ENCODE data around the gene PXDC1. TPM values are rescaled to one million over a fixed set of nuclear protein-coding genes. Genes with fewer than 3 reads are reported as not detected.

The PXDC1 gene
- total RNA-seq, 1 experiment from 2014 or later: 6.3 TPM

- POLR2A ChIA-PET: no interaction called here
- H3K79me2 ChIP-seq (ENCODE audit: insufficient read depth, low read length): no peaks in the 10 kb centered on the region
- CTCF ChIA-PET: interaction anchor here (0.6 kb wide), 1 partner anchor 13 kb away, joined by 3 read pairs; no protein-coding TSS in a partner anchor
- ATAC-seq (no peak), DNase-seq (ENCODE audit: low read depth, low spot score) (no peak)
- H3K27ac ChIP-seq (ENCODE audit: low read depth, low read length): no peak overlapping the region
- BruUV-seq (replicated peaks): no TSS peak
- intact Hi-C loops (cut with micrococcal nuclease): no loop called here
- no peaks in the 10 kb centered on the region for H3K36me3 ChIP-seq (ENCODE audit: control insufficient read depth in 1 of 2, insufficient read depth in 2 of 2, low read length in 2 of 2)
- no peak overlapping the region for H3K4me3 ChIP-seq (replicated peaks in 1 of 2; ENCODE audit: low read depth in 1 of 2, low read length in 2 of 2)
- RAD21 ChIA-PET (ENCODE audit: low non-redundant PET in 1 of 2, low total read pairs in 2 of 2, uncharacterized antibody in 2 of 2, unreplicated experiment in 2 of 2): no interaction called here
- no peaks in the 10 kb centered on the region for H3K9me3 ChIP-seq (ENCODE audit: control insufficient read depth in 1 of 2, insufficient read depth in 1 of 2, low read depth in 1 of 2, low read length in 2 of 2)
- no peak overlapping the region for H2AFZ ChIP-seq (ENCODE audit: low read depth, low read length, poor library complexity, severe bottlenecking)
- no peak overlapping the region for H3K9ac ChIP-seq (ENCODE audit: low read length)
- H3K4me1 ChIP-seq (ENCODE audit: control insufficient read depth in 1 of 2, insufficient read depth in 2 of 2, low read length in 2 of 2): peaks cover 3 to 11% of the 10 kb centered on the region in 2 experiments; a peak in 3 of 4 replicates
- no peaks in the 10 kb centered on the region for H3K27me3 ChIP-seq (ENCODE audit: insufficient read depth, low read length)
- no peaks in the 10 kb centered on the region for H4K20me1 ChIP-seq (ENCODE audit: insufficient read depth)
- TF ChIP-seq ZNF274 (IDR thresholded peaks at IDR 0.05; ENCODE audit: low read depth, low read length): no peak
- no peak for TF ChIP-seq ELF1 (IDR thresholded peaks at IDR 0.05; ENCODE audit: borderline replicate concordance, low read depth)
- TF ChIP-seq RAD21 (IDR thresholded peaks at IDR 0.05; ENCODE audit: low read depth): no peak
- TF ChIP-seq CBX3 (IDR thresholded peaks at IDR 0.05; ENCODE audit: low read depth): no peak
- TF ChIP-seq JUND (IDR thresholded peaks at IDR 0.05): no peak
- TF ChIP-seq SRF (IDR thresholded peaks at IDR 0.05; ENCODE audit: low read depth): no peak
- TF ChIP-seq CTCF (IDR thresholded peaks at IDR 0.05 in 2 of 3, conservative IDR thresholded peaks at IDR 0.05 in 1 of 3; ENCODE audit: borderline replicate concordance in 1 of 3, insufficient read depth in 1 of 3, low read depth in 2 of 3, low read length in 2 of 3): no peak
- TF ChIP-seq POLR2AphosphoS5 (IDR thresholded peaks at IDR 0.05; ENCODE audit: low read depth, low read length): no peak
- TF ChIP-seq TCF7L2 (IDR thresholded peaks at IDR 0.05; ENCODE audit: borderline replicate concordance, extremely low read depth, insufficient read depth, insufficient read length): no peak
- H3K9me2 ChIP-seq (ENCODE audit: insufficient read depth): no peaks in the 10 kb centered on the region
- H3K4me2 ChIP-seq (ENCODE audit: low read length): no peak overlapping the region
Observed at GRCh38 chr6:3756546-3756945, 5.0 kb upstream of the PXDC1 start.
